Chondrocyte (in vitro differentiated cells): ENCODE measurements around the gene CFAP100. TPM values are rescaled to one million over a fixed set of nuclear protein-coding genes. Genes with fewer than 3 reads are reported as not detected.

Source experiments
- DNase-seq: peaks from one replicate; pipeline ENCODE4 v3.0.0; 2021; ENCODE audit warnings: mixed read lengths, low spot score
- H3K27ac Mint-ChIP-seq: one replicate; pipeline ENCODE4 v1.8.0; 2021; ENCODE audit warnings: mild to moderate bottlenecking, moderate library complexity, mixed read lengths; ENCODE audit not compliant: unreplicated experiment
- H3K27me3 Mint-ChIP-seq: 2 replicates; pipeline ENCODE4 v1.8.0; 2021; ENCODE audit warnings: low read depth, mixed read lengths
- H3K36me3 Mint-ChIP-seq: 2 replicates; pipeline ENCODE4 v1.8.0; 2021; ENCODE audit warnings: low read depth, mixed read lengths
- H3K4me1 Mint-ChIP-seq: 2 replicates; pipeline ENCODE4 v1.8.0; 2021; ENCODE audit warnings: low read depth, mild to moderate bottlenecking, mixed read lengths
- H3K4me3 Mint-ChIP-seq: one replicate; pipeline ENCODE4 v1.8.0; 2021; ENCODE audit warnings: mild to moderate bottlenecking, moderate library complexity, mixed read lengths; ENCODE audit not compliant: unreplicated experiment
- H3K9me3 Mint-ChIP-seq: 2 replicates; pipeline ENCODE4 v1.8.0; 2021; ENCODE audit warnings: low read depth, mixed read lengths
- total RNA-seq: library from RNA; stranded (reverse); gene quantifications from 3 replicates; pipeline ENCODE4 v1.2.1, GENCODE V29; 2021
- TF ChIP-seq, protein P1 (sequence below): fragments of 200-600 bp; sonication (generic); IDR thresholded peaks from 2 replicates; pipeline ENCODE4 v1.5.0; 2021; ENCODE audit warnings: antibody characterized with exemption, mild to moderate bottlenecking, moderate library complexity

Gene CFAP100
- total RNA-seq, 1 donor from 2014 or later: not detected

DNA sequence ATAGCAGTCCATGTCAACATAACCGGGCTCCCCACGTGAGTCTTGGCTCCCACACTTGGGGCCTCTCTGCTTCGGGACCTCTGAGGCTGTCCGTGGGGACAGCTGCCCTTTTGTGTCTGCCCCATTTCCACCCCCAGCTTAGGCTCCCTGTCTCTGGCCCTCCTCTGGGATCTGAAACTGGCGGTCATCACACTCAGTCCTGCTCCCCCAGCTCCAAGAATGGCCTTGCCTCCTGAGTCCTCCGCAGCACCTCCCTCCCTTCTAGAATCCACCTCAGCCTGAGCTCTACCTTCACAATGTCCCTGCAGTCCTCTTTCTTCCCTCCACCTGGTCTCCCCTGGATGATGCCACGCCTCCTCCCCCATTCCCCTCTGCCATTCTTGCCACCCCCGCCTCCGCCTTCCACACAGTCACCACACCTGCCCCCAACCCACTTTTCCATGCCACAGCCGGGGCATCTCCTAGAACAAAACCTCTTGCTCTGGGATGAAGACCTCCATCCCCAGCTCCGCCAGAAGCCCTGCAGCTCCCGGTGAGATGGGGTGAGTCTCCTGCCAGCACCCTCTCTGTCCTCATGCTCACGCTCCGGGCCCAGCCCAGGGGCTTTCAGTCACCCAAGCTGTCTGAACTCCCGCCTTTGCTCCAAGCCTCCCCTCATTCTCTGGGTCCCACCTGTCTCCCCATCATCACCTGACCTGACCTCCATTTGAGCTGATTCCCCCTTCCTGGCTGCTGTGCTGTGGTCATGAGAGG is 88.0 kb downstream of the CFAP100 start:
- Mint-ChIP-seq H3K4me3 (no peak overlapping the region), H3K9me3 (no peaks in the 10 kb centered on the region), H3K27me3 (no peaks in the 10 kb centered on the region), H3K27ac (no peak overlapping the region), H3K36me3 (no peaks in the 10 kb centered on the region), H3K4me1 (peaks cover 16% of the 10 kb centered on the region)
- DNase-seq: no peak
- TF ChIP-seq, protein P1, sequence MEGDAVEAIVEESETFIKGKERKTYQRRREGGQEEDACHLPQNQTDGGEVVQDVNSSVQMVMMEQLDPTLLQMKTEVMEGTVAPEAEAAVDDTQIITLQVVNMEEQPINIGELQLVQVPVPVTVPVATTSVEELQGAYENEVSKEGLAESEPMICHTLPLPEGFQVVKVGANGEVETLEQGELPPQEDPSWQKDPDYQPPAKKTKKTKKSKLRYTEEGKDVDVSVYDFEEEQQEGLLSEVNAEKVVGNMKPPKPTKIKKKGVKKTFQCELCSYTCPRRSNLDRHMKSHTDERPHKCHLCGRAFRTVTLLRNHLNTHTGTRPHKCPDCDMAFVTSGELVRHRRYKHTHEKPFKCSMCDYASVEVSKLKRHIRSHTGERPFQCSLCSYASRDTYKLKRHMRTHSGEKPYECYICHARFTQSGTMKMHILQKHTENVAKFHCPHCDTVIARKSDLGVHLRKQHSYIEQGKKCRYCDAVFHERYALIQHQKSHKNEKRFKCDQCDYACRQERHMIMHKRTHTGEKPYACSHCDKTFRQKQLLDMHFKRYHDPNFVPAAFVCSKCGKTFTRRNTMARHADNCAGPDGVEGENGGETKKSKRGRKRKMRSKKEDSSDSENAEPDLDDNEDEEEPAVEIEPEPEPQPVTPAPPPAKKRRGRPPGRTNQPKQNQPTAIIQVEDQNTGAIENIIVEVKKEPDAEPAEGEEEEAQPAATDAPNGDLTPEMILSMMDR: no peak

DNA sequence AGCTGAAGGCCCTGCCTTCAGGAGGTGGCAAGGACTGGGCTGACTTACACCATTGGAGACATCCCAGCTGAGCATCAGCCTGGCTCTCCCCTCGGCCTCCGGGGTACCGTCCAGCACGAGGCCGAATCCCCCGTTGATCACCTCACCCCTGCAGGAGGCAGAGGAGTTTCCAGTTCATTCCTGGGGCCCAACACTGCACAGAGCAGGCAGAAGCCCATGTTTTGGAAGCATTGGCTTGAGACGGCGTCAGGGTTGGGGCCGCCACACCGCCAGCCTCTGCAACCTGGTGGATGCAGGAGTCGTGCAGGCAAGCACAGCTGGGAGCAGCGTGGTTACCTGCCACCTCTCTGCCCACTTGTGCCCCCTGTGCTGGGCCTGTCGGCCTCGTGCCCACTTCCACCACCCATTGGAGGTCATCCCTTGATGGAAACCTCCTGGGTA is 88.6 kb downstream of the CFAP100 start:
- Mint-ChIP-seq H3K27me3 (no peaks in the 10 kb centered on the region), H3K4me1 (peaks cover 16% of the 10 kb centered on the region), H3K9me3 (no peaks in the 10 kb centered on the region), H3K4me3 (no peak overlapping the region), H3K36me3 (no peaks in the 10 kb centered on the region), H3K27ac (no peak overlapping the region)
- TF ChIP-seq, protein P1: no peak
- peak; percentile 74 for DNase-seq

DNA sequence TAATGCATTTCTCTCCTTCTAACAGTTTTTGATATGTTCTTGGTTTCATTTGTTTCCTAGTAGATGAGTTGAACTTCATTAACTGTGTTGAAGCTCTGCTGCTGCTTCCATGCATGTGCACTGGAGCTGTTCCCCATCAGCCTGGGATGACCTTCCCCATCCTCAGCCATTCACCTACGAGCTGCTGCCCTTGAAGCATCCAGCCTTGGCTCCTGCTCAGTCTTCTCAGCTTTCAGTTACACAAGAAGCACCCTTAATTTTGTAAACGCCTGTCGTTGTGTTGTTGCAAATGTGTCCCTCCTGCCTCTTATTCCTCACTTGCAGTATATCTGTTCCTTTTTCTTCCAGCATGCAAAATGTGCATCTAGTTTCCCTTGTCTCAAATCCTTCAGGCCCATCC is 89.4 kb downstream of the CFAP100 start:
- Mint-ChIP-seq H3K36me3 (no peaks in the 10 kb centered on the region), H3K4me1 (peaks cover 16% of the 10 kb centered on the region), H3K27me3 (no peaks in the 10 kb centered on the region), H3K9me3 (no peaks in the 10 kb centered on the region), H3K27ac (no peak overlapping the region), H3K4me3 (no peak overlapping the region)
- no peak for DNase-seq
- TF ChIP-seq, protein P1: no peak

DNA sequence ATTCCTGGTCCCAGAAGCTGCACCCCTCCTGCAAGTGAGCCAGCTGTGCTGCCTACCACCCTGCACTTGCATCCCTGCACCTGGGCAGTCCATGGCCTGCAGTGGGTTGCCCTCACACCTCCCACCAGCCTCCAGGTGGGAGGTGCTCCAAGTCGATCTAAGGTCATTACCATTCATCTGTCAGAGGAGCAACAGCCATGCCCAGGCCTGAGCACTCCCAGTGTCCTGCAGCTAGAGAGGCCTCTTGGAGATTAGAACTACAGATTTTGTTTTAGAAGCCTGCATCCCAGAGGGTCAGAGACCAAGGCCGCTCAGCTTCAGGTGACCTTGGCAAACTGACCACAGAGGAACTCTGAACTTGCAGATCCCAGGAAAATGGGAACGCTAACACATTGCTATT is 90.0 kb downstream of the CFAP100 start:
- DNase-seq: no peak
- TF ChIP-seq, protein P1: no peak
- peaks cover 16% of the 10 kb centered on the region for H3K4me1 Mint-ChIP-seq
- H3K36me3 Mint-ChIP-seq: no peaks in the 10 kb centered on the region
- H3K9me3 Mint-ChIP-seq: no peaks in the 10 kb centered on the region
- no peak overlapping the region for H3K27ac Mint-ChIP-seq
- H3K4me3 Mint-ChIP-seq: no peak overlapping the region
- peaks cover 2% of the 10 kb centered on the region for H3K27me3 Mint-ChIP-seq

DNA sequence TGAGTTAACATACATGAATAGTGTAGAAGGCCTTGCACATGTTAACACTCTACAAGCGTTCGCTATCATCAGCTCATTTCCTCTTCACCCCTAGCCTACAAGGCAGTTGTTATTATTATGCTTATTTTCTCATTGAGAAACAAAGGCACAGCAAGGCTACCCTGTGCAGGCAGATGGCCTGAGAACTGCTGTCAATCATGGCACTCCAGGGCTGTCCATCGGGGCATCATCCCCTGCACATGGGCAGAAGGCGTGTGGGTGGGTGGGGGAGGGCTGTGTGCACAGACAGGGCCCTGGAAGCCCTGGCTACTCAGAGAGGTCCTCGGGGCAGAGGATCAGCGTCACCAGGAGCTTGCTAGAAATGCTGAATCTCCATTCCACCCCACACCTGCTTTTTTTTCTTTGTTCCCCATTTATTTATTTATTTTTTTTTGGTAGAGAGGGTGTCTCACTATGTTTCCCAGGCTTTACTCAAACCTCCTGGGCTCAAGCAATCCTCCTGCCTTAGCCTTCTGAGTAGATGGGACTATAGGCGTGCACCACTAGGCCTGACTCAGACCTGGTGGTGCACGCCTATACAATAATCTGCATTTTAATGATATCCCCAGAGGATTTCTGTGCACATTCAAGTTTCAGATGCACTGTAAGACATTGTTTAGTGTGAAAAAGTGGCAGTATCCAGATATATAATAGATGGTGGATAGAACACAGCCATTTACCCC is 90.6 kb downstream of the CFAP100 start:
- TF ChIP-seq, protein P1: no peak
- DNase-seq: peak; percentile 42
- H3K4me3 Mint-ChIP-seq: no peak overlapping the region
- no peaks in the 10 kb centered on the region for H3K36me3 Mint-ChIP-seq
- no peaks in the 10 kb centered on the region for H3K9me3 Mint-ChIP-seq
- H3K27ac Mint-ChIP-seq: no peak overlapping the region
- peaks cover 2% of the 10 kb centered on the region for H3K27me3 Mint-ChIP-seq
- H3K4me1 Mint-ChIP-seq: peaks cover 16% of the 10 kb centered on the region
